T follicular helper cell (primary cell): ENCODE data around the gene RPS6KL1.

ENCODE experiments used
- DNase-seq: peaks from one replicate; pipeline ENCODE4 v3.0.0-alpha.2; 2020; ENCODE audit warnings: low read depth
- total RNA-seq, 2 experiments: gene quantifications; one replicate each; lab custom pipeline; 2026; lab: John Stamatoyannopoulos, UW

Gene RPS6KL1, protein sequence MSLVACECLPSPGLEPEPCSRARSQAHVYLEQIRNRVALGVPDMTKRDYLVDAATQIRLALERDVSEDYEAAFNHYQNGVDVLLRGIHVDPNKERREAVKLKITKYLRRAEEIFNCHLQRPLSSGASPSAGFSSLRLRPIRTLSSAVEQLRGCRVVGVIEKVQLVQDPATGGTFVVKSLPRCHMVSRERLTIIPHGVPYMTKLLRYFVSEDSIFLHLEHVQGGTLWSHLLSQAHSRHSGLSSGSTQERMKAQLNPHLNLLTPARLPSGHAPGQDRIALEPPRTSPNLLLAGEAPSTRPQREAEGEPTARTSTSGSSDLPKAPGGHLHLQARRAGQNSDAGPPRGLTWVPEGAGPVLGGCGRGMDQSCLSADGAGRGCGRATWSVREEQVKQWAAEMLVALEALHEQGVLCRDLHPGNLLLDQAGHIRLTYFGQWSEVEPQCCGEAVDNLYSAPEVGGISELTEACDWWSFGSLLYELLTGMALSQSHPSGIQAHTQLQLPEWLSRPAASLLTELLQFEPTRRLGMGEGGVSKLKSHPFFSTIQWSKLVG
- 4.8 to 7.9 reads per million in 2 experiments for total RNA-seq

DNA sequence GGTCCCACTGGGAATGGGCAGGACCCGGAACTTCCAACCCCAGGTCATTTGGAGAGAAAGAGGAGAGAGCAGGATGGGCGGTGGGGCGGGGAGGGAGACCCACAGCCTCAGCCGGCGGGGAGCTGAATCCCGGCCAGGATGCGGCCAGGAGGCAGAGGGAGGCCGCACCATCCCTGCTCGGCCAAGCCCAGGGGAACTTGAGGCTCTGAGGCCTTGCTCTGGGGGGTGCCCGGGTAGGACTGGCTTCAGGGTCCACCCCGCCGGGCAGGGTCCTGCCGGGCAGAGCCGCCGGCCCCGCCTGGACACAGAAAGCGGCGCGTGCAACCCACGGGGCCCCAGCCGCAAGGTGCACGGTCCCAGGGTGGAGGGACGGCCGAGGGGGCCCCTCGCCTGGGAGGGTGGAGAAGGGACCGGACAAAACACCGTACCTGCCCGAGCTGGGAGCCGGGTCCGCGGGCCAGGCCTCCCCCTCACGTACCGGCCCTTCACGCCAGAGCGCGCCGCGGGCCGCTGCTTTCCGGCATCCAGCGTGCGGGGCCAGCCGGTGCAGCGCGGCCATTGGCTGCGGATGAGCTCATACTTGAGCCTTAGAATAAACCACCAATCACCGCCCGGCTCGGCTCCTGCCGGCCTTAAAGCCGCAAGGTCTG, at the start of gene RPS6KL1:
TSS of gene RPS6KL1 (minus strand) at position 509 of the 650 bp plus-strand sequence. CDS start 1,719 bp downstream, outside the sequence.
- peak; percentile 52 for DNase-seq

DNA sequence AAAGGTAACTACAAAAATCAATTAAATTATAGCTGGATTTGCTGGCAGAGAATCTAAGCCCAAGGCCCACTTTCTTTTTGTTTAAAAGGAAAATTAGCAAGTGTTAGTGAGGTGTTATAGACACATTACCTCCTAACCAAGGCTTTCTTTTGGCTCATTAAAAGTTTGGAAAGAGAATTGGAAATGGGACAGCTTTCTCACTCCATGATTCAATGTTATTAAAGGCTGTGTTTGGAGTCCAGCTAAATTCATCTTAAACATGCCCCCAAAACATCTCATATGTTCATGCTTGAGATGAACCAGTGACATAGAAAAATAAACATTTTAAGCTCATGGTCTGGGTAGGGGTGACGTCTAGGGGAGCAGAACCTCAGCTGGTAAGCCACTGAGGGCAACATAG, 45.8 kb upstream of the RPS6KL1 start:
- DNase-seq = no peak

DNA sequence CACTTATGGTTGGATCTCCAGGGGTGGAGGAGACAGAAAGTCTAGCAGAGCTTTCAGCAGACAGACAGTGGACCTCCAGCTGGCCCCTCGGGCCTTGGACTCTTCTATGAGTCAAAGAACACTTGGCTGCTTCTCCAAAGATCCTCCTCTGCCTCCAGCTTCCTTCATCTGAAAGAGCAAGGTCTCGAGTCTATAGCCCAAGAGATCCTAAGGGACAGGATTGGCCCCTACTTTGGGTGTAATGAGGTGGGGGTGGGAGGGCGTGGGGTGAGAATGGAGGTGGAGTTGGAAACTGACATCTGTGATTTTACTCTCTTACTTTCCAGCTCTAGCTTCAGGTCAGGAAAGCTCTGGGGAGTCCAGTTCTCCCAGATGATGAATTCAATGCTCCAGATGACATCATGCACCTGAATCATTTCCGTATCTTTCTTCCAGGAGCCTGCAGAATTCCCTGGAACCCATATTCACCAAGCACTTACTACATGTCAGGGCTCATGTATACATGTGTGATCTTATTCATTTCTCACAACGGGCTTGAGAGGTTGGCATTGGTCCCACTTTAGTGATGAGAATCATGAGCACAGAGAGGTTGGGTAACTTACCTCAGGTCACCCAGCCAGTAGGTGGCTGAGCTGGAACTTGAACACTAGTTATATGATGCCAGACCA, 42.6 kb upstream of the RPS6KL1 start:
- no peak for DNase-seq

DNA sequence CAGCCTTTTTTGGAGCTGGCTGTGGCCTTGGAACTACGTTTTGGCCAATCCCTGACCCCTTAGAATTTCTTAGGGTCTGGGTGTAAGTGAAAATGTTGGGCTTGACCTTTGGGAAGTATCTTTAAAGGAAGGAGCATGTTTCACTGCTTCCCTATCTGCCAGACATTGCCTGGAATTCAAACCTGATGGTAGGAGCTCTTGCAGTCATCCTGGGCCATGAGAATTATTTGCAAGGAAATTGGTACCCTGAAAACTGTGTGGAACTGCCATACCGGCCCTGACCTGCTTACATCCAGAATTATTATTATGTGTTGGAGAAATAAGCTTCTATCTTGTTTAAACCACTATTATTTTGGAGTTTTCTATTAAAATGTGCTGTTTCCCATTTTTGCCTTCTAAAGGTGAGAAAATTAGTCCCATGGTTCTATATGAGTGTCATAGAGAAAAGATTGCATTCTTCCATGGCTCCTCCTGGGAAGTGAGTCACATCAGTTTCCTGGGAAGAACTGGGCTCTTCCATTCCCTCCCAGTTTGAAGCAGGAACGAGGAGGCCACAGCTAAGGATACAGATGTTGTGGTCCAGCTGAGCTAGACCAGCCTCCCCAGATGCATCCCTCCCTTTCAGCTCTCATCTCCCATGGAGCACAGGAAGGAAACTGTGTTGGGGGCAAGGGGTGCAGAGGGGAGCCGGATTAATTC, 41.9 kb upstream of the RPS6KL1 start:
- DNase-seq = no peak

DNA sequence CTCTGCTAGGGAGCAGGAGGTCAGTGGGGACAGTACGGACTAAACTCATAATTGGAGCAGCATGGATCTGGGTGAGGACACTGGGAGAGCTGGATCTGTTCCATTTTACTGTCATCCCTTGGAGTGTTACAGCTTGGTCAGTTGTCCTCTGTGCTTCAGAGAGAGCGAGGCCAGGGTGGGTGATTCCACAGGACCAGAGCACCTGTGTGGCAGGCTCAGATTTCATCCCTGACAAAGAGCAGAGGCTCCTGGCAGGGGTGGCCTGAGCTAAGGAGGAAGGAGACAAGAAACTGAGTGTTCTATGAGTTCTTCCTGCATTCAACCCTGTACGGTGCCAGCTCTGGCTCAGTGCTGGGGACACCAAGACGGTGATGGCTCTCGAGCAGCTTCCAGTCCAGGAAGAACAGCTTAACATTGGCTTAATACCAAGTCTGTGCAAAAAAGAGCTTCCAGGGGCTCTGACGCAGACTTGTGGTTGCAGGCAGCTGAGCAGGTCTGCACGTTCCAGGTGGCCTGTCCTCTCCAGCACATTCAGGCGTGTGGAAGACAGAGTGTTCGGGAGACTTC, 40.7 kb upstream of the RPS6KL1 start:
- DNase-seq = no peak

DNA sequence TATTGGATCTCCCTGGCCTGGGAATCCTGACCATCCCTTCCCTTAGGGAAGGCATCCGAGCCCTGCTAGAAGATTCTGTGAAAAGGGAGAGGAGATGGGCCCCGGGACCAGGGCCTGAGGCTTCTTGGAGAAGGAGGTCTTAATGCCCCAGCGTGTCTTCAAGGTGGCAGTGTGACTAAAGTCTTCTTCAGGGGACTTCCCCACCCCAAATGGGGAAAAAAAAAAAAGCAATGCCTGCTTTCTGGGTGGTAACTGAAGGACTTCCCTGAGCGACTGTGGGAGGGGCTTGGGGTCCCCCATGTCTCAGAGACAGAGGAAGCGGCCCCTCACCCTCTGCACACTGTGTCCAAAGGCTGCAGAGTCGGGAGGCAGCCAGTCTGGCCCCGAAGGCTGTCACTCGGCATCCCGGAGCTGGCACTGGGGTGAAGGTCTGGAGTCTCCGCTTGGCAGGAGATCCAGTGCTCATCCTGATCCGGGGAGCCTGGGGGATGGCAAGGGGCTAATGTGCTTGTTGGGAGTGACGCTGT, 40.2 kb upstream of the RPS6KL1 start:
- no peak for DNase-seq

DNA sequence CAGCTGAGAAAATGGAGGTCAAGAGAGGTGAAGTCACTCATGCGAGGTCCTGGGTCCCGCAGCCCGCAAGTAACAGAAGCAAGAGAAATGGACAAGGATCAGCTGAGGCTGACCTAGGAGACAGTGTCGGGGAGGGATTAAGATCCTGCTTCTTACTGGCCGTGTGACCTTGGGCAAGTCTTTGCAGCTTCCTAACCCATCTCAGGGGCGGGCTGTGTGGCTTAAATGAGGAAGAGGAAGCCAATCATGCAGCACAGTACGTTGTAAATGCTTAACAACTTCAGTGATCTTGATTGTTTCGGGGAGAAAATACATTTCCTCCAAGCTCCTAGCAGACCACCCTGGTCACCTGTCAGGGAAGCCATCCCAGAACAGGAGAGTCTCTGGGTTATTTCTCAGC, 39.4 kb upstream of the RPS6KL1 start:
- DNase-seq = no peak

DNA sequence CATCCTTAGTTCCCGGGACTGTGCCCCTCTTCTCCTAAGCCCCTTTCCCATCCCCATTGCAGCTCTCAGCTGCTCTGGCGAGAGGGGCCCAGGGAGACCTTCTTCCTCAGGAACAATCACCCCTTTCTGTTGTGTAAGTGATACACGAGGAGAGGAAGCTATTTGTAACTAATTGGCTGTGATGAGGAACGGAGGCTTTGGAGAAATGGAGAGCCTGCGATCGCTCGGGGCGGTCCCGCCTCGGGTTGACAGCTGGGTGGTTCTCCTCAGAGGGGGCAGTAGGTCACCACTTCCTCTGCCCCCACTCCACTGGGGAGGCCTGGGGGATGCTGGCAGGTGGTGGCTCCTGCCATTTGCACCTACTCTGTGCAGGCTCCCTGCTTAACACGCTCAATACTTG, 39.0 kb upstream of the RPS6KL1 start:
- no peak for DNase-seq

DNA sequence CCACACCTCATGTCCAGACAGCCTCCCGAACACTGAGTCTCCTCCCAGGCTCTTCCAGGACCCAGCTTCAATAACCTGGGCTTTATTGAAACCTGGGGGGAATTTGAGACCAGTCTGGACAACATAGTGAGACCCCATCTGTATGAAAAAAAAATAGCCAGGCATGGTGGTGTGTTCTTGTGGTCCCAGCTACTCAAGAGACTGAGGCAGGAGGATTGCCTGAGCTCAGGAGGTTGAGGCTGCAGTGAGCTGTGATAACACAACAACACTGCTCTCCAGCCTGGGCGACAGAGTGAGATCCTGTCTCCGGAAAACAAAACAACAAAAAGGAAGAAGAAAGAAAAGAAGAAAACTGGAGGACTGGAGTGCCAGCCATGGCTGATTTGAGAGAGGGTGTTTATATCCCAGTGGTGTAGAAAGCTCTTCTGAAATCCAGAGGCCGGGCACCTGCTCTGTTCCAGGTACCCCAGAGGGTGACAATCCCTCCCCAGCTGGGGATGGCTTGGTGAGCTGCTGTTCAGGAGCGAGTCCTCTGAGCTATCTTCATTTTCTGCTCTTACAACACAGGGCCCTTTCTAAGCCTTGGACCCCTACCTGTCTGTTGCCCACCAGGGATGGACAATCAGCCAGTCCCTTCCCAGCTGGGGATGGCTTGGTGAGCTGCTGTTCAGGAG, 38.3 kb upstream of the RPS6KL1 start:
- no peak for DNase-seq

DNA sequence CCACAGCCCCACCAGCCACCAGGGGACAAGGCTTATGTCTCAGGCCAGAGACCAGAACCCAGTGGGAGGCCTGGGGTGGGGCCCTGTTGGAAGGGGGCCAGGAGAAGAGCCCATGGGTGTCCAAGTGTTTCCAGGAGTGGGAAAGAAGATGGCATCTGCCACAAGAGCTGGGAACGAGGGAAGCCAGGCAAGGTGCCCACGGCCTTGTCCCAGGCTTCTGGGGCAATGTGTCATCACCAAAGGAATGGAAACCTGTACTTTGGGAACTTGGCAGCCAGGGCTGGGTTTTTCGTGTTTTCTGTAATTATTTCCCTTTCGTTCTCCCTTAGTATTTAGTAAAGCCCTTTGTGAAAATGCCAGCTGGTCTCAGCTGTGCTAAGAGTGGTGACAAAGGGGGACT, 37.7 kb upstream of the RPS6KL1 start:
- DNase-seq = no peak

DNA sequence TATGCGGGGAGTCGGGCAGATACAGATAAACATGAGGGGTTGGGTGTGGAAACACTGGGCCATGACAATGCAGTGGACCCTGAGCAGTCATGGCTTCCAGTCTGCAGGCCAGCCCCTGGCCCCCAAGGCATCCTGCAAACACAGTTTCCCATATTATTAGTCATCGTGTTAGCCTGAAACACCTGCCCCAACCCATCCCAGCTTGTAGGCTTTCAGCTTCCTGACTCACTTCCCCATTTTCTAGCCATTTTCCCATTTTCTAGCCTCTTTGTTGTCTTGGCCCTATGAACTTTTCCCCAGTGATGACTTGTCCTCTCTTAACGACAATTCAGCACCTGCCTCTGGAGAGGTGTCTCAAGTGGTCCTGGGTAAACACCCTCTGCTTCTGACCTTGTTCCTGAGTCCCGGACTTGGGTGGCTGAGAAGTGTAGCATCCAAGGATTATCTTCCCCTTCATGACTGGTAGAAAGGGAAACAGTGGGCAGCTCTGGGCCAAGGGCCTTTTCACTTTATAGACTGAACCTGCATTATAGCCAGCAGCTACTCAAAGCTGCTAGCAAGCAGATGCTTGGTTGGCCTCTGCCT, 36.6 kb upstream of the RPS6KL1 start:
- DNase-seq = no peak

DNA sequence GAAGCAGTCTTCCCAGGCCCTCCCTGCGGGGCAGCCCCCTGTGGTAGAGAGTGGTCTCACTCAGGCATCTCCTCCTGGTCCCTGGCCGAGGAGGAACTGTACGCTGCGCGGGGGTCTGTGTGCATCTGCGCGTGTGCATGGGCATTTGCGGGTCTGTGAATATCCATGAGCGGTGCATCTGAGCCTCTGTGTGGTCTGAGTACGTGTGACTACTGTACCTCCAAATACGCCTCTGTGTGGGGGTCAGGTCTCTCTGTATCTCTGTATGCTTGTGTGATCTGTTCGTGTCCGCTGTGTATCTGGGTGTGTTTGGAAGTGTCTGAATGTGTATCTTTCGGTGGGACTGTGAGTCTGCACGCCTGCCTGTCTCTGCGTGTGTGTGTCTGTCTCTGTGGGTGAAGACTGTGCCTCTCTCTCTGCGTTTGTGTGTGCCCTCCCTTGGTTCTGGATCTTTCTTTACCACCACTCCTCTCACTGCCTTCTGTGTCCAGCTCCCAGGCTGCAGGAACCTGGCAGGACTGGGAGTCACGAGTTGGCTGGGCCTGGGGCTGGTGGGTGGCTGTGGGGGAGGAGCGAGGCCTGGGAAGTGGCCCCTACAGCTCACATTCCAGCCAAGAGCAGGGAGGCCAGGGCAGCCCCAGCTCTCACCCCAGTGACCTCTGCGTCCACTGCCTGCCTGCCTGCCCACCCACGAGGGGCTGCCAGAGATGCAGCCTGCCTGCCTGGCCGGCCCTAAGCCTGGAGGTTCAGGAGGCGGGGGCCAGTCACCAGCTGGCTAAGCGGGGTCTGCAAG, 33.4 kb upstream of the RPS6KL1 start:
- DNase-seq = no peak

DNA sequence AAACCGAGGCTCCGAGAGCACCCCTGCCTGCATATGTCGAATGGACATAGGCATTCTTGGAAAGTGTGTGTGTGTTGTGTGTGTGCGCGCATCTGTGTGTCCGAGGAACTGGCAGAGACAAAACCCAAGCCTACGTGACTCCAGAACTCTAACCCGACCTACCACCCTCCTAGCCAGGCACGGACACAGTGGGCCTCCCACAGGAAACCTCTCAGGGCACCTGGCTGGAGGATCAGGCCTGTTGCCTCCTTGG, 32.9 kb upstream of the RPS6KL1 start:
- DNase-seq = no peak

DNA sequence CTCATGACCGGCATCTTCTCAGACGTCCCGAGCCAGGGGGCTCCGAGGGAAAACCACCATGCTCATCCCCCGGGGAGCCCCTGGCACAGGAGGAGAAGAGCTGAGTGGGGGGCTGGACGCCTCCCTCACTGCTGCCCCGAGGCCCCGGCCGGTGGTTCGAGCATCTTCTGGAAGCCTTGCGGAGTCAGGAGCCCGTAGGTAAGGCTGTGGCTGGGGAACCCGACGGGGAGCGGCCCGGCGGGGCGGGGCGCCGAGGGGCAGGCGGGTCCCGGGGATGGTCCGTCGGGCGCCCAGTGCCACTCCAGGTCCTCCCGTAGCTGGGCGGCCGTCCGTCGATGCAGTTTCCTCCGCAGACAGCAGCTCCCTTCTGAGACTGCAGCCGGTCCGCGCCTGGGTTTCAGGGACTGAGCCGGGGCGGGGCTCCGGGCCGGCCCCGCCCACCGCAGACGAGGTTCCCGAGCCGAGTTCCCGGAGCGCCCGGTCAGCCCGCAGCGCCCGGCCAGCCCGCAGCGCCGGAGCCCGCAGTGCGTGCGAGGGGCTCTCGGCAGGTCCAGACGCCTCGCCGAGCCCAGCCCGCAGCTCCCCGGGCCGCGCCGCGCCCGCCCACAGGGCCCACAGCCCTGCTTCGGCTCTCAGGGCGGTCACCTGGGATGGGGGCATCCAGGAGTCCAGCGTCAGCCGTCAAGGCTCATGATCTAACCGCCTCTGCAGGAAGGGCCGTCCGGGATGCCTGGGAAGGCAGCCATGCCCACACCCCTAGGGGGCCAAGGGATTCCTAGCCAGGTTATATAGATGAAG, 32.4 kb upstream of the RPS6KL1 start, which contains the start of gene PGF:
TSS of gene PGF (minus strand) at position 369 of the 798 bp plus-strand sequence. CDS start at position 14, 355 bp downstream.
- DNase-seq = no peak

DNA sequence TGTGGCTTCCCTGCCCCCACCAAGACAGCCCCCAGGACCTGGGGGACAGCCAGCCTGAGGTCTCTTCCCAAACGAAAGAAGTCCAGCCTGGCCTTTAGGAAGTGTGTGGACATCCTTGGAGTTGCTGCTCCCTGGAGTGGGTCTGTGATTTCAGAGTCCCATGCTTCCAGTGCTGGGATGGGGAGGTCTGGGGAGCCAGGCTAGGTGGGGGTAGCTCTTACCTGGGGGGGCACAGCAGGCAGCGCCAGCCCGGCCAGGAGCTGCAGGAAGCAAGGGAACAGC, 31.8 kb upstream of the RPS6KL1 start:
- DNase-seq = no peak

DNA sequence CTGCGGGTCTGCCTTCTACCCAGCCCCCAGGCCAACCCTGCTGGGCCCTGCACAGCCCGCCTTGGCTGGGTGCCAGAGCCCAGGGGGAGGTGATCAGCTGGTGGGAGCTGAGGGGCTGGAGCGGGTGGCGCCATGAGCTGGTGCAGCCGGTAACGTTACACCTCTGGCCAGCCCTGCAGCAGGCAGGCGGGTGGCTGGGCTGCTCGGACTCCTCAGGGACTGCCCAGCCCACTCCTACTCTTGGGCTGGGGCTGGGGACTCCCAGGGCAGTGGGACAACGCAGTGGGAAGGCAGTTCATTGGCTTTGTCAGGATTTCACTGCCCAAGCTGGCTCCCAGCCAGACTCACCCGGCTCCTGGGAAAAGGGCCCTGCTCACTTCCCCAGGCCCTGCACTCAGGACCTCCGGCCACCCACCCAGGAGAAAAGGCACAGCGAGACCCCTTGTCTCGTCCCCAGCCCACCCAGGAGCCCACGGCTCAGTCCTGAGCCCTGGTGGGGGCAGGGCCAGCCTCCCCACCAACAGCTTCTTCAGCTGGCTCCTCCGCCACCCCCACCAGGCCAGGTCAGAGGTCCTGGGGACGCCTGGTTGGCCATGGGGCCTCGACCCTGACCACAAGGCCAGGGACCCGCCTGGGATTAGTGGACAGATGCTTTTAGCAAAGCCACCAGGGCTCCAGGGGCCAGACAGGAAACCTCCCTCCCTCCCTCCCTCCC, 31.3 kb upstream of the RPS6KL1 start:
- no peak for DNase-seq

DNA sequence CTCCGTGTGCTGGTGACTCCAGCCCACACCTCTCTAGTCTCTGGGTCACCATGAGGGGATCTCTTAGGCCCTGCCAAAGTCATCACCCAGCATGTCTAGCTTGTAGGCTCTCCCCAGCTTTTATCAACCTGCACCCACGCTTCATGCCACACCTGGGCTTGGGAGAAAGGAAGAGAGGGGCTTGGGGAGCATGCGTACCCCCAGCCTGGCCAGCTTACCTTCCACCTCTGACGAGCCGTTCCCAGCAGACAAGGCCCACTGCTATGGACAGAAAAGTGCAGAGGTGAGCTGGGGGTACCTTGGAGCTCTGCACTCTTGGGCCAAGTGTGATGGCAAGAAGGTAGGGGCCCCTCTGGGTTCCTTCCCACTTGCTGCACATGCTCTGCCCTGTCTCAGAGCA, 30.6 kb upstream of the RPS6KL1 start:
- DNase-seq = no peak

DNA sequence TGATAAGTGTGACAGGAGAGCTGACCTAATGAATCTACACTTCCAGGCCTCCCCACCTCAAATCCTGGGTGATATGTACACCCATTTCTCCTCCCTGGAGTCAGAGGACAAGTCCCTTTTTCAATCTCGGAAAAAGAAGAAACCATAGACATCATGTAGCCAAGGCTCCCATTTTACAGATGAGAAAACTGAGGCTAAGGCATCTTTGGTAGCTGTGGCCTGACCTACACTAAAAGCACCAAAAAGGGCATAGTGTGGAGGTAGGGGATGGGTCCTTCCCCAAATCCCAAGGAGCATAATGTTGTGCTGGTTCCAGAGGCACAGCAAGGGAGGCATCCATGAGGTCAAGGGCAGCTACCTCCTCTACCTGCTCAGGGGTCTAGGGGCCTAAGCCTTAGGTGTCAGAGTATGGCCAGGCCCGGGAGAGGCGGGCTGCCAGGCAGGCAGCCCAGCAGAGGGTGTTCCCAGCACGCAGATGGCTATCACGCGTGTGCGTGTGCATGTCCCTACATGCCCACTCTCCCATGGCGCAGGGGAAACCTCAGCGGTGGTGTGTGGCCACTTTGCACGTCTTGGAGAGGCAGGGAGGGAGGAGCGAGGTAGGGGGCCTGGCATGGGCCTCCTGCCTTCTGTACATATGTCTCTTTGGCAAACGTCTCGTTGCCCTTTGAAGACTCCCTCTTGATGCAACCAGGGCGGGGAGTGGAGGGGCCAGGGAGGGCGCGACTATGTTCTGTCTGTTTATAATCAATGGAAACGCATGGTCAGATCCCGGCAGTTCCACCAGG, 29.8 kb upstream of the RPS6KL1 start:
- DNase-seq = no peak
